ENCODE measurements around the gene BSND.

DNA sequence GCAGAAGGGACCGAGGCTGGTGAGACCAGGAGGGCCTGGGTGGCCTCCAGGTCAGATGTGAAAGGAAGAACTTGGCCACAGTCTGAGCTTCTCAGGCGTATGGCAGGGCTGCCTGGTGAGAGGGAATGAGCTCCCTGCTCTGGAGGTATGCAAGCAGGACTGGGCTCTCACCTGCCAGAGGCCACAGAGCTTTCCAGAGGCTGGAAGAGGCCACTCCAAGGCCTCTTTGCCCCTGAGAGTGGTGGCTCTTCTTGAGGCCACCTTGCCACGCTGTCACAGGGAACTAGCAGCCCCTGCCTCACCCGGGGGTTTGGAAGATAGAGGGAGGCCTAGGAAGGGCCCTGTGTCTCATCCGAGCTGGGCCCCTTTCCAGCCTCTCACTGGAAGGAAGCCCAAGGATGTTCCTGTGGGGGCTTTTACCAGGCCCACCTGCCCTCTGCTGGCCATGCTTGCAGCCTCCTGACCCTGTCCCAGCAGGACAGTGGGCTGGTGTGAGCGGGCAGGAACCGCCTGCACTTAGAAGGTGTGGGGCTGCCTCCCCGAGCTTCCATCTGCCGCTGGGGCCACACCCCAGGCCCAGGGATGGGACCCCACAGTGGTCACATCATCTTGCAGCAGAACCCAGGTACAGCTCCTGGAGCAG lies 50.7 kb downstream of the BSND start:
- TF ChIP-seq, protein P1, sequence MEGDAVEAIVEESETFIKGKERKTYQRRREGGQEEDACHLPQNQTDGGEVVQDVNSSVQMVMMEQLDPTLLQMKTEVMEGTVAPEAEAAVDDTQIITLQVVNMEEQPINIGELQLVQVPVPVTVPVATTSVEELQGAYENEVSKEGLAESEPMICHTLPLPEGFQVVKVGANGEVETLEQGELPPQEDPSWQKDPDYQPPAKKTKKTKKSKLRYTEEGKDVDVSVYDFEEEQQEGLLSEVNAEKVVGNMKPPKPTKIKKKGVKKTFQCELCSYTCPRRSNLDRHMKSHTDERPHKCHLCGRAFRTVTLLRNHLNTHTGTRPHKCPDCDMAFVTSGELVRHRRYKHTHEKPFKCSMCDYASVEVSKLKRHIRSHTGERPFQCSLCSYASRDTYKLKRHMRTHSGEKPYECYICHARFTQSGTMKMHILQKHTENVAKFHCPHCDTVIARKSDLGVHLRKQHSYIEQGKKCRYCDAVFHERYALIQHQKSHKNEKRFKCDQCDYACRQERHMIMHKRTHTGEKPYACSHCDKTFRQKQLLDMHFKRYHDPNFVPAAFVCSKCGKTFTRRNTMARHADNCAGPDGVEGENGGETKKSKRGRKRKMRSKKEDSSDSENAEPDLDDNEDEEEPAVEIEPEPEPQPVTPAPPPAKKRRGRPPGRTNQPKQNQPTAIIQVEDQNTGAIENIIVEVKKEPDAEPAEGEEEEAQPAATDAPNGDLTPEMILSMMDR (IDR thresholded peaks at IDR 0.05; ENCODE audit: low read depth, low read length), result no peak
- TF ChIP-seq EZH2phosphoT487 (IDR thresholded peaks at IDR 0.05; ENCODE audit: low read depth), result no peak
